Measurements from ENCODE around the gene PLEKHA6. TPM values are rescaled to one million over a fixed set of nuclear protein-coding genes. Genes with fewer than 3 reads are reported as not detected.
A peak's percentile ranks its signal among the peaks of the same experiment; 100 is the strongest.

Gene PLEKHA6
- total and polyA plus RNA-seq, 2 donors (not counting 1 experiment from before 2014, with no cell fraction given) = 0.31 to 0.47 TPM

DNA sequence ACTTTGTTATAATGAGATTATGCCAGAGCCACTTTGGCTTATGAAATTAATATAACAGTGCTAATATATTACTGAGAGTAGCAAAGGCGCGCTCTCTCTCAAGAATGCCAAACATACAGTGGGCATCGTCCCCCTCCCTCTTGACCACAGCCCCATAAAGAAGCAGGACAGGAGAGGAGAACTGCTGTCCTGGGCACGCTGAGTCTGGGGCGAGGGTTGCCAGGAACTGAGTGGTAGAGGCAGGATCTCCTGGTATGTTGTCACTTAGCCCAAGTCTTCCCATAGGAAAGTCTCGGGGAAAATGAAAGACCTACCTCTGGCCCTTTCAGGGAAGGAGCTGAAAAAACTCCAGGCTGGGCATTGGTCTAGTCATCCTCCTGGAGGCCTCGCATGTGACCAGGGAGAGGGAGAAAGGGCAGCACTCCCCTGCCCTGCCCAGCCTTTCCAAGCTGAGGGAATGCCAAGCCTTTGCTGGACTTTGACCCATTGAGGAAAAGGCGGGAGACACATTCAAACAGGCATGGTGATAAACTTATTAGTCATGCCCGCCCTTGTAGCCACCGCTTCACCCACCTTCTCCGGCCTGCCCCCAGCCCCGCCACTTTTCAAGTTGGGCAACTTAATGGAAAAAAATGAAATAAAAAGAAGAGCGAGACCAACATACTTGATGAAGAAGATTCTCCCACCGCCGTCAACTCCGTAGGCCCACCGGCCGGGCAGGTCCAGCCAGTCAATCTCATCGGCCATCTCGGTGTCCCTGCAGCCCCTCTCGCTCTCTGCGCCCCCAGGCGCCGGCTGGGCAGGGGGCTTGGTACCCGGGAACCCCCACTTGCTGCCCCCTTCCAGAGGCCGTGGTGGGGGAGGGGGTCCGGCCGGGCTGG, 17.4 kb upstream of the PLEKHA6 start:
- H3K27ac ChIP-seq (ENCODE audit: low read length in 2 of 2) = no peak overlapping the region
- DNase-seq (no peak), ATAC-seq (ENCODE audit: low read depth) (no peak)
- H2AFZ ChIP-seq (ENCODE audit: insufficient read depth, low read depth, low read length, poor library complexity, severe bottlenecking) = peak overlapping the region; percentile 81
- H3K4me3 Mint-ChIP-seq = peak overlapping the region; percentile 78
- peak overlapping the region; percentile 71 for H3K9ac ChIP-seq (ENCODE audit: low read length)
- H3K4me3 ChIP-seq (ENCODE audit: control extremely low read depth in 1 of 5, extremely low read depth in 1 of 5, insufficient read depth in 1 of 5, low read depth in 2 of 5, low read length in 4 of 5) = peak overlapping the region in 4 of 5 experiments; percentile 36 to 63 (median 58)
- no peak for TF ChIP-seq EZH2 (IDR thresholded peaks at IDR 0.05; ENCODE audit: borderline replicate concordance, insufficient read depth, low read depth, low read length, poor library complexity, severe bottlenecking)
- TF ChIP-seq, protein P1, sequence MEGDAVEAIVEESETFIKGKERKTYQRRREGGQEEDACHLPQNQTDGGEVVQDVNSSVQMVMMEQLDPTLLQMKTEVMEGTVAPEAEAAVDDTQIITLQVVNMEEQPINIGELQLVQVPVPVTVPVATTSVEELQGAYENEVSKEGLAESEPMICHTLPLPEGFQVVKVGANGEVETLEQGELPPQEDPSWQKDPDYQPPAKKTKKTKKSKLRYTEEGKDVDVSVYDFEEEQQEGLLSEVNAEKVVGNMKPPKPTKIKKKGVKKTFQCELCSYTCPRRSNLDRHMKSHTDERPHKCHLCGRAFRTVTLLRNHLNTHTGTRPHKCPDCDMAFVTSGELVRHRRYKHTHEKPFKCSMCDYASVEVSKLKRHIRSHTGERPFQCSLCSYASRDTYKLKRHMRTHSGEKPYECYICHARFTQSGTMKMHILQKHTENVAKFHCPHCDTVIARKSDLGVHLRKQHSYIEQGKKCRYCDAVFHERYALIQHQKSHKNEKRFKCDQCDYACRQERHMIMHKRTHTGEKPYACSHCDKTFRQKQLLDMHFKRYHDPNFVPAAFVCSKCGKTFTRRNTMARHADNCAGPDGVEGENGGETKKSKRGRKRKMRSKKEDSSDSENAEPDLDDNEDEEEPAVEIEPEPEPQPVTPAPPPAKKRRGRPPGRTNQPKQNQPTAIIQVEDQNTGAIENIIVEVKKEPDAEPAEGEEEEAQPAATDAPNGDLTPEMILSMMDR (IDR thresholded peaks at IDR 0.05) = no peak
- H3K27me3 Mint-ChIP-seq = peaks cover 34% of the 10 kb centered on the region
- H3K4me1 Mint-ChIP-seq = peaks cover 17% of the 10 kb centered on the region
- 74% methylated on average over 23 of the region's 28 CpGs for WGBS (ENCODE audit: insufficient coverage)
- no peaks in the 10 kb centered on the region for H3K79me2 ChIP-seq (ENCODE audit: control insufficient read depth, insufficient read depth, low read length)
- no peak overlapping the region for H3K27ac Mint-ChIP-seq
- ChIA-PET CTCF (interaction anchor here (1.1 to 2.8 kb wide), 8 partner anchors 14 to 430 kb away, joined by 3 to 19 read pairs (median 4); no protein-coding TSS in a partner anchor), POLR2A (no interaction called here)
- H3K9me3 ChIP-seq (ENCODE audit: control extremely low read depth in 1 of 3, control insufficient read depth in 2 of 3, insufficient read depth in 1 of 3, low read length in 2 of 3) = no peaks in the 10 kb centered on the region
- no peaks in the 10 kb centered on the region for H3K9me3 Mint-ChIP-seq (ENCODE audit: insufficient read depth)
- peaks cover 13 to 16% of the 10 kb centered on the region in 2 donors for H3K4me1 ChIP-seq (ENCODE audit: control insufficient read depth in 2 of 2, insufficient read depth in 2 of 2, low read length in 2 of 2)
- no peaks in the 10 kb centered on the region for H4K20me1 ChIP-seq (ENCODE audit: control insufficient read depth, insufficient read depth, low read length, poor library complexity, severe bottlenecking)
- intact Hi-C loops (cut with micrococcal nuclease) = no loop called here
- peaks cover 0 to 48% (median 17%) of the 10 kb centered on the region in 4 experiments for H3K27me3 ChIP-seq (replicated peaks in 1 of 4; ENCODE audit: control extremely low read depth in 1 of 4, control insufficient read depth in 3 of 4, insufficient read depth in 4 of 4, low read length in 3 of 4)
- H3K36me3 ChIP-seq (replicated peaks in 1 of 2; ENCODE audit: control extremely low read depth in 1 of 2, control insufficient read depth in 1 of 2, extremely low read depth in 1 of 2, insufficient read depth in 2 of 2, low read length in 1 of 2) = no peaks in the 10 kb centered on the region
- H3K4me2 ChIP-seq (replicated peaks; ENCODE audit: low read depth, low read length, poor library complexity, severe bottlenecking) = peak overlapping the region; percentile 96

GRCh38 chr1:204376465-204376864, 16.7 kb upstream of the PLEKHA6 start:
- intact Hi-C loops (cut with micrococcal nuclease) = no loop called here
- Histone ChIP-seq H3K36me3 (replicated peaks in 1 of 2; ENCODE audit: control extremely low read depth in 1 of 2, control insufficient read depth in 1 of 2, extremely low read depth in 1 of 2, insufficient read depth in 2 of 2, low read length in 1 of 2) (no peaks in the 10 kb centered on the region), H3K9ac (ENCODE audit: low read length) (no peak overlapping the region), H3K4me1 (ENCODE audit: control insufficient read depth in 2 of 2, insufficient read depth in 2 of 2, low read length in 2 of 2) (peaks cover 13 to 14% of the 10 kb centered on the region in 2 donors), H3K4me3 (ENCODE audit: control extremely low read depth in 1 of 5, extremely low read depth in 1 of 5, insufficient read depth in 1 of 5, low read depth in 2 of 5, low read length in 4 of 5) (no peak overlapping the region), H3K27me3 (replicated peaks in 1 of 4; ENCODE audit: control extremely low read depth in 1 of 4, control insufficient read depth in 3 of 4, insufficient read depth in 4 of 4, low read length in 3 of 4) (peaks cover 0 to 51% (median 17%) of the 10 kb centered on the region in 4 experiments), H3K9me3 (ENCODE audit: control extremely low read depth in 1 of 3, control insufficient read depth in 2 of 3, insufficient read depth in 1 of 3, low read length in 2 of 3) (no peaks in the 10 kb centered on the region), H3K79me2 (ENCODE audit: control insufficient read depth, insufficient read depth, low read length) (no peaks in the 10 kb centered on the region), H3K4me2 (replicated peaks; ENCODE audit: low read depth, low read length, poor library complexity, severe bottlenecking) (no peak overlapping the region), H2AFZ (ENCODE audit: insufficient read depth, low read depth, low read length, poor library complexity, severe bottlenecking) (no peak overlapping the region), H4K20me1 (ENCODE audit: control insufficient read depth, insufficient read depth, low read length, poor library complexity, severe bottlenecking) (no peaks in the 10 kb centered on the region), H3K27ac (ENCODE audit: low read length in 2 of 2) (no peak overlapping the region)
- no peak for TF ChIP-seq EZH2 (IDR thresholded peaks at IDR 0.05; ENCODE audit: borderline replicate concordance, insufficient read depth, low read depth, low read length, poor library complexity, severe bottlenecking)
- TF ChIP-seq, protein P1 (IDR thresholded peaks at IDR 0.05) = no peak
- Mint-ChIP-seq H3K4me1 (peaks cover 14% of the 10 kb centered on the region), H3K27me3 (peaks cover 37% of the 10 kb centered on the region), H3K4me3 (peak overlapping the region; percentile 49), H3K9me3 (ENCODE audit: insufficient read depth) (no peaks in the 10 kb centered on the region), H3K27ac (no peak overlapping the region)
- ChIA-PET CTCF (interaction anchor here (1.5 to 2.8 kb wide), 3 partner anchors 13 to 189 kb away, joined by 3 to 9 read pairs (median 8); no protein-coding TSS in a partner anchor), POLR2A (no interaction called here)
- ATAC-seq (ENCODE audit: low read depth) (no peak), DNase-seq (no peak)
- 23% methylated on average over 6 of the region's 6 CpGs for WGBS (ENCODE audit: insufficient coverage)
